Upper lobe of left lung (tissue), 4 donors: ENCODE data around the gene RGS8.

Experiments
- CTCF ChIP-seq, 6 experiments: fragments of 450-650 bp in 4 of 6; fragments of 200-600 bp in 2 of 6; sonication (generic) in 2 of 6; IDR thresholded peaks; one replicate each; pipeline ENCODE4 v1.5.1; 2016 to 2019; ENCODE audit warnings: antibody characterized with exemption in 6 of 6
- EP300 ChIP-seq, 4 donors: sonication (generic); formaldehyde crosslinking; IDR thresholded peaks; one replicate each; pipeline ENCODE4 v1.5.1; 2017; ENCODE audit warnings: antibody characterized with exemption in 4 of 4, control low read depth in 2 of 4
- POLR2A ChIP-seq, 4 donors: fragments of 450-650 bp; IDR thresholded peaks; one replicate each; pipeline ENCODE4 v1.5.1; 2016 to 2017; ENCODE audit warnings: antibody characterized with exemption in 4 of 4, mild to moderate bottlenecking in 2 of 4
- POLR2AphosphoS5 ChIP-seq, 2 donors: sonication (generic); formaldehyde crosslinking; IDR thresholded peaks; one replicate each; pipeline ENCODE4 v1.5.1; 2017; ENCODE audit warnings: antibody characterized with exemption in 2 of 2

DNA sequence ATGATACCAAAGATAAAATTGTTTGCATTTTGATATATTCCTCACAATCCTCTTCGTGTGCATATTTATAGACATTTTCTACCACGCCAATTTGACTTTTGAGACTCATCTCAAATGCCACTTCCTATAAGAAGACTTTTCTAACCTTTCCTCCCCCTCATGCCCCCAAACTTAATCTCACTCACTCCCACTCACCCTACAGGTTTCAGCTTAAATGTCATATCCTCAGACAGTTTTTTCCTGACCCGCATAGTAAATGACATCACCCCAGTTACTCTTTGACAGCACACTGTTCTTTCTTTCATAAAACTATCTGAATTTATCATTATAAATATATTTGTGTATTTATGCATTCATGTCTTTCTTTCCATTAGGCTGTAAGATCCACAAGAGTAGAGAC, 29.6 kb upstream of the RGS8 start:
- TF ChIP-seq CTCF (IDR thresholded peaks at IDR 0.05) (no peak), POLR2A (IDR thresholded peaks at IDR 0.05) (no peak), EP300 (IDR thresholded peaks at IDR 0.05) (no peak), POLR2AphosphoS5 (IDR thresholded peaks at IDR 0.05) (no peak)
